ENCODE measurements around the gene NUP210L. TPM values are rescaled to one million over a fixed set of nuclear protein-coding genes. Genes with fewer than 3 reads are reported as not detected.

Gene NUP210L
- total and polyA plus RNA-seq, 9 of the 15 experiments (the other 6 are each of a cell fraction or from before 2014, with no cell fraction given), result 0.01 to 0.04 TPM; not detected in 7

DNA sequence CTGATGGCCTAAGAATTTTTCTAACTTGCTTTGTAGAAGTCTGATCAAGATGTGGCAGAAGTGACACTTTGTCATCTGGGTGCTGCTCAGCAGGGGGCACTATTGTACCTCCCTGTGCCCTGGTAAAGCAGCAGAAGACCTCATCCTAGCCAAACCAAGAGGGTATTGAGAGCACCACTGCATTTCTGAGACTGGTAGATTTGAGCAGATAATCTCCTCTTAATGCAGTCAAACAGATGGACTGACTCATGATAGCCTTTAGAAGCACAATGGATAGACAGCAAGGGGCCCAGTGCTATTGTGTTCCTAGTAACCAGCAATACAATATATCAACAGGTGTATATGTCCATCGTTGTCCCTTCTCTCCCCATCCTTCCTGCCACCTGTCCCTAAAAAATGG lies 31.3 kb upstream of the NUP210L start (continued):
- TF ChIP-seq, protein P1, sequence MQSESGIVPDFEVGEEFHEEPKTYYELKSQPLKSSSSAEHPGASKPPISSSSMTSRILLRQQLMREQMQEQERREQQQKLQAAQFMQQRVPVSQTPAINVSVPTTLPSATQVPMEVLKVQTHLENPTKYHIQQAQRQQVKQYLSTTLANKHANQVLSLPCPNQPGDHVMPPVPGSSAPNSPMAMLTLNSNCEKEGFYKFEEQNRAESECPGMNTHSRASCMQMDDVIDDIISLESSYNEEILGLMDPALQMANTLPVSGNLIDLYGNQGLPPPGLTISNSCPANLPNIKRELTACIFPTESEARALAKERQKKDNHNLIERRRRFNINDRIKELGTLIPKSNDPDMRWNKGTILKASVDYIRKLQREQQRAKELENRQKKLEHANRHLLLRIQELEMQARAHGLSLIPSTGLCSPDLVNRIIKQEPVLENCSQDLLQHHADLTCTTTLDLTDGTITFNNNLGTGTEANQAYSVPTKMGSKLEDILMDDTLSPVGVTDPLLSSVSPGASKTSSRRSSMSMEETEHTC (IDR thresholded peaks at IDR 0.05), result no peak
- TF ChIP-seq CREM (IDR thresholded peaks at IDR 0.05; ENCODE audit: low read depth) (peak; percentile 59), RAD51 (IDR thresholded peaks at IDR 0.05; ENCODE audit: borderline replicate concordance, low read depth) (no peak), FOXP1 (CRISPR knock-in tag; IDR thresholded peaks at IDR 0.05) (no peak), CHD1 (IDR thresholded peaks at IDR 0.05; ENCODE audit: low read length) (no peak), BRD9 (IDR thresholded peaks at IDR 0.05; ENCODE audit: low read depth, partially characterized antibody) (peak; percentile 79), SMARCE1 (IDR thresholded peaks at IDR 0.05) (no peak), POLR3G (IDR thresholded peaks at IDR 0.05; ENCODE audit: extremely low read depth, insufficient read length, insufficient replicate concordance) (no peak), GATA2 (CRISPR knock-in tag; IDR thresholded peaks at IDR 0.05) (no peak), TEAD4 (IDR thresholded peaks at IDR 0.05; ENCODE audit: low read length) (peak; percentile 6; the same call in 1 of the 2 replicates), TEAD4 (CRISPR knock-in tag; IDR thresholded peaks at IDR 0.05; ENCODE audit: borderline replicate concordance) (no peak), EHMT2 (IDR thresholded peaks at IDR 0.05) (0 out of 2 replicates have a peak, but pooled peaks have one; percentile 21), RAD21 (CRISPR knock-in tag; conservative IDR thresholded peaks at IDR 0.05 in 1 of 2, IDR thresholded peaks at IDR 0.05 in 1 of 2) (peak; percentile 67 to 83), JUND (IDR thresholded peaks at IDR 0.05; ENCODE audit: borderline replicate concordance, low read depth, low read length) (peak; percentile 27; the same call in 1 of the 2 replicates), JUND (tag; IDR thresholded peaks at IDR 0.05; ENCODE audit: borderline replicate concordance, low read depth, low read length) (peak; percentile 50; the same call in 1 of the 3 replicates), MXI1 (IDR thresholded peaks at IDR 0.05; ENCODE audit: low read depth, low read length) (no peak), FOXK2 (conservative IDR thresholded peaks at IDR 0.05 in 1 of 2, IDR thresholded peaks at IDR 0.05 in 1 of 2; ENCODE audit: low read depth in 2 of 2) (0 out of 4 replicates have a peak, but pooled peaks of 1 of the 2 experiments have one; percentile 21)
- TF ChIP-seq, protein P2, sequence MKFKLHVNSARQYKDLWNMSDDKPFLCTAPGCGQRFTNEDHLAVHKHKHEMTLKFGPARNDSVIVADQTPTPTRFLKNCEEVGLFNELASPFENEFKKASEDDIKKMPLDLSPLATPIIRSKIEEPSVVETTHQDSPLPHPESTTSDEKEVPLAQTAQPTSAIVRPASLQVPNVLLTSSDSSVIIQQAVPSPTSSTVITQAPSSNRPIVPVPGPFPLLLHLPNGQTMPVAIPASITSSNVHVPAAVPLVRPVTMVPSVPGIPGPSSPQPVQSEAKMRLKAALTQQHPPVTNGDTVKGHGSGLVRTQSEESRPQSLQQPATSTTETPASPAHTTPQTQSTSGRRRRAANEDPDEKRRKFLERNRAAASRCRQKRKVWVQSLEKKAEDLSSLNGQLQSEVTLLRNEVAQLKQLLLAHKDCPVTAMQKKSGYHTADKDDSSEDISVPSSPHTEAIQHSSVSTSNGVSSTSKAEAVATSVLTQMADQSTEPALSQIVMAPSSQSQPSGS (CRISPR knock-in tag; IDR thresholded peaks at IDR 0.05), result no peak
- TF ChIP-seq, protein P3, sequence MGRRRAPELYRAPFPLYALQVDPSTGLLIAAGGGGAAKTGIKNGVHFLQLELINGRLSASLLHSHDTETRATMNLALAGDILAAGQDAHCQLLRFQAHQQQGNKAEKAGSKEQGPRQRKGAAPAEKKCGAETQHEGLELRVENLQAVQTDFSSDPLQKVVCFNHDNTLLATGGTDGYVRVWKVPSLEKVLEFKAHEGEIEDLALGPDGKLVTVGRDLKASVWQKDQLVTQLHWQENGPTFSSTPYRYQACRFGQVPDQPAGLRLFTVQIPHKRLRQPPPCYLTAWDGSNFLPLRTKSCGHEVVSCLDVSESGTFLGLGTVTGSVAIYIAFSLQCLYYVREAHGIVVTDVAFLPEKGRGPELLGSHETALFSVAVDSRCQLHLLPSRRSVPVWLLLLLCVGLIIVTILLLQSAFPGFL (CRISPR knock-in tag; IDR thresholded peaks at IDR 0.05), result no peak
- TF ChIP-seq, protein P4, sequence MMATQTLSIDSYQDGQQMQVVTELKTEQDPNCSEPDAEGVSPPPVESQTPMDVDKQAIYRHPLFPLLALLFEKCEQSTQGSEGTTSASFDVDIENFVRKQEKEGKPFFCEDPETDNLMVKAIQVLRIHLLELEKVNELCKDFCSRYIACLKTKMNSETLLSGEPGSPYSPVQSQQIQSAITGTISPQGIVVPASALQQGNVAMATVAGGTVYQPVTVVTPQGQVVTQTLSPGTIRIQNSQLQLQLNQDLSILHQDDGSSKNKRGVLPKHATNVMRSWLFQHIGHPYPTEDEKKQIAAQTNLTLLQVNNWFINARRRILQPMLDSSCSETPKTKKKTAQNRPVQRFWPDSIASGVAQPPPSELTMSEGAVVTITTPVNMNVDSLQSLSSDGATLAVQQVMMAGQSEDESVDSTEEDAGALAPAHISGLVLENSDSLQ (IDR thresholded peaks at IDR 0.05), result peak; percentile 49

All from K562 (cell line).